SK-N-SH treated with all-trans-retinoic acid at 6 μM for 48 hours (cell line): ENCODE data around the gene OR51E2.

ENCODE experiments used
- ATAC-seq: fragments of 200-7000 bp; cut with Tn5 transposase; 3 replicates; pipeline ENCODE4 v1.9.1; 2020; ENCODE audit warnings: mild to moderate bottlenecking, moderate library complexity
- ARNTL ChIP-seq: fragments of 450-650 bp; formaldehyde crosslinking; IDR thresholded peaks from 2 replicates; pipeline ENCODE4 v1.5.0; 2020; ENCODE audit warnings: low read depth, mild to moderate bottlenecking, moderate library complexity, borderline replicate concordance
- BACH2 ChIP-seq: fragments of 250-450 bp; sonication (Bioruptor Pico); IDR thresholded peaks from 2 replicates; pipeline ENCODE4 v1.9.0; 2021; ENCODE audit warnings: mild to moderate bottlenecking, borderline replicate concordance
- CSDC2 ChIP-seq: fragments of 250-450 bp; sonication (Bioruptor Pico); IDR thresholded peaks from 2 replicates; pipeline ENCODE4 v1.5.0; 2020; ENCODE audit warnings: mild to moderate bottlenecking, moderate library complexity
- ESRRG ChIP-seq: fragments of 250-450 bp; sonication (Bioruptor Pico); IDR thresholded peaks from 2 replicates; pipeline ENCODE4 v1.6.1; 2021; ENCODE audit warnings: mild to moderate bottlenecking
- OSR1 ChIP-seq: fragments of 250-450 bp; sonication (Bioruptor Pico); IDR thresholded peaks from 2 replicates; pipeline ENCODE4 v1.8.0; 2022; ENCODE audit warnings: moderate library complexity, mild to moderate bottlenecking, inconsistent platforms
- PPARA ChIP-seq: fragments of 250-450 bp; sonication (Bioruptor Pico); IDR thresholded peaks from 2 replicates; pipeline ENCODE4 v1.5.0; 2020; ENCODE audit warnings: mild to moderate bottlenecking, borderline replicate concordance
- RARB ChIP-seq: fragments of 250-450 bp; sonication (Bioruptor Pico); IDR thresholded peaks from 2 replicates; pipeline ENCODE4 v1.8.0; 2021; ENCODE audit warnings: mild to moderate bottlenecking, moderate library complexity
- SNAI2 ChIP-seq: fragments of 250-450 bp; sonication (Bioruptor Pico); IDR thresholded peaks from 2 replicates; pipeline ENCODE4 v1.5.0; 2020; ENCODE audit warnings: mild to moderate bottlenecking, moderate library complexity
- TCF4 ChIP-seq: fragments of 250-450 bp; sonication (Bioruptor Pico); IDR thresholded peaks from 2 replicates; pipeline ENCODE4 v1.8.0; 2021; ENCODE audit warnings: mild to moderate bottlenecking, moderate library complexity, borderline replicate concordance
- TOX ChIP-seq: fragments of 250-450 bp; sonication (Bioruptor Pico); IDR thresholded peaks from 2 replicates; pipeline ENCODE4 v1.8.0; 2021; ENCODE audit warnings: mild to moderate bottlenecking, moderate library complexity, borderline replicate concordance
- ZC3H10 ChIP-seq: fragments of 250-450 bp; sonication (Bioruptor Pico); IDR thresholded peaks from 2 replicates; pipeline ENCODE4 v1.5.1; 2021; ENCODE audit warnings: mild to moderate bottlenecking, moderate library complexity
- ZFP30 ChIP-seq: fragments of 450-650 bp; formaldehyde crosslinking; IDR thresholded peaks from 2 replicates; pipeline ENCODE4 v1.5.0; 2022; ENCODE audit warnings: mild to moderate bottlenecking, moderate library complexity
- ZNF565 ChIP-seq: fragments of 450-650 bp; formaldehyde crosslinking; conservative IDR thresholded peaks from 2 replicates; pipeline ENCODE4 v1.5.0; 2020; ENCODE audit warnings: low read depth, mild to moderate bottlenecking, moderate library complexity
- ZNF70 ChIP-seq: fragments of 450-650 bp; formaldehyde crosslinking; IDR thresholded peaks from 2 replicates; pipeline ENCODE4 v1.5.0; 2020; ENCODE audit warnings: mild to moderate bottlenecking, moderate library complexity
- ZNF8 ChIP-seq: fragments of 450-650 bp; formaldehyde crosslinking; IDR thresholded peaks from 2 replicates; pipeline ENCODE4 v1.5.0; 2020; ENCODE audit warnings: mild to moderate bottlenecking, moderate library complexity
- TF ChIP-seq, protein P1 (sequence below): fragments of 250-450 bp; sonication (Bioruptor Pico); IDR thresholded peaks from 2 replicates; pipeline ENCODE4 v1.5.1; 2020; ENCODE audit warnings: low read depth, mild to moderate bottlenecking, moderate library complexity
- TF ChIP-seq, protein P2 (sequence below): fragments of 250-450 bp; sonication (Bioruptor Pico); IDR thresholded peaks from 2 replicates; pipeline ENCODE4 v1.5.1; 2021; ENCODE audit warnings: mild to moderate bottlenecking, moderate library complexity
- TF ChIP-seq, protein P3 (sequence below): fragments of 250-450 bp; sonication (Bioruptor Pico); IDR thresholded peaks from 2 replicates; pipeline ENCODE4 v1.8.0; 2020; ENCODE audit warnings: mild to moderate bottlenecking, moderate library complexity, borderline replicate concordance
- TF ChIP-seq, protein P4 (sequence below): fragments of 250-450 bp; sonication (Bioruptor Pico); IDR thresholded peaks from 2 replicates; pipeline ENCODE4 v1.8.0; 2021; ENCODE audit warnings: low read depth, mild to moderate bottlenecking, moderate library complexity, borderline replicate concordance
- TF ChIP-seq, protein P5 (sequence below): fragments of 250-450 bp; sonication (Bioruptor Pico); IDR thresholded peaks from 2 replicates; pipeline ENCODE4 v1.5.0; 2020; ENCODE audit warnings: mild to moderate bottlenecking, moderate library complexity

OR51E2 gene

DNA sequence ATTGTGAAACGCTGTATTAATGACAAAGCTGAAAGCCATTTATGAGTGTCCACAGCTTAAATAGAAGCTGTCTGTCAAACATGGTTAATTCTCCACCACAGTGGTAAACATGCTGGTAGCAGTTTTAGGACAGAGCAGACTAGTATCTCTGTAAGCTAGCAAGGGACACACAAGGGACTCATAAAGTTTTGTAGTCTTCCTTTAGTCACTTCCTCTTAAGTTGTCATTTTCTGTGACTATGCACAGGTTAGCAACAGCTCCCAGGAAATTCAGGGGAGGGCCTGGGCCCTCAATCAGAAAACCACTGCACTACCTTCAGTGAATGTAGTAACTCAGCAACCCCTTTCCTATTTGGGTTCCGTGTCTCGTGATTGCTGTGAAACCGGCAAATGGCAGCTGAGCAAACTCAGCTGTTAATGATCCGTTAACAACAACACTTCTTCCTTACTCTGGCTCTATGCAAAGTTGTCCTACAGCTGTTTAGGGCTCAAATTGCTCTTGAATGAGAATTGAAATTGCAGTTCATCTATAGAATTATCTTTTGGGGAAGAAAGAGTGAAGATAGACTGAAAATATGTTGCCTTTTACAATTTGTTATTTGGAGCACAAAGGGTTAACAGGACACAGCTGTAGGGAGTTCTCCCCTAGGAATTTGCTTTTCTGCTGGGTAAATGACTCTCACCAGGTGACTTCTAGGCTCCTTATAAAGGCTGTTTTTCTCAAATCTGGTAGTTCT lies 6.6 kb upstream of the OR51E2 start, which contains the start of gene MMP26:
TSS of gene MMP26 (plus strand) at position 731 of the 736 bp plus-strand sequence.
- ATAC-seq = no peak
- TF ChIP-seq RARB (CRISPR knock-in tag) (no peak), ARNTL (no peak), ZC3H10 (no peak), BACH2 (no peak), PPARA (no peak), ZNF70 (CRISPR knock-in tag) (no peak), ZNF8 (CRISPR knock-in tag) (no peak), CSDC2 (no peak), SNAI2 (CRISPR knock-in tag) (no peak), ZFP30 (CRISPR knock-in tag) (no peak), TOX (CRISPR knock-in tag) (no peak), ESRRG (CRISPR knock-in tag) (no peak)
- TF ChIP-seq, protein P1, sequence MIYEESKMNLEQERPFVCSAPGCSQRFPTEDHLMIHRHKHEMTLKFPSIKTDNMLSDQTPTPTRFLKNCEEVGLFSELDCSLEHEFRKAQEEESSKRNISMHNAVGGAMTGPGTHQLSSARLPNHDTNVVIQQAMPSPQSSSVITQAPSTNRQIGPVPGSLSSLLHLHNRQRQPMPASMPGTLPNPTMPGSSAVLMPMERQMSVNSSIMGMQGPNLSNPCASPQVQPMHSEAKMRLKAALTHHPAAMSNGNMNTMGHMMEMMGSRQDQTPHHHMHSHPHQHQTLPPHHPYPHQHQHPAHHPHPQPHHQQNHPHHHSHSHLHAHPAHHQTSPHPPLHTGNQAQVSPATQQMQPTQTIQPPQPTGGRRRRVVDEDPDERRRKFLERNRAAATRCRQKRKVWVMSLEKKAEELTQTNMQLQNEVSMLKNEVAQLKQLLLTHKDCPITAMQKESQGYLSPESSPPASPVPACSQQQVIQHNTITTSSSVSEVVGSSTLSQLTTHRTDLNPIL (CRISPR knock-in tag) = no peak
- TF ChIP-seq, protein P2, sequence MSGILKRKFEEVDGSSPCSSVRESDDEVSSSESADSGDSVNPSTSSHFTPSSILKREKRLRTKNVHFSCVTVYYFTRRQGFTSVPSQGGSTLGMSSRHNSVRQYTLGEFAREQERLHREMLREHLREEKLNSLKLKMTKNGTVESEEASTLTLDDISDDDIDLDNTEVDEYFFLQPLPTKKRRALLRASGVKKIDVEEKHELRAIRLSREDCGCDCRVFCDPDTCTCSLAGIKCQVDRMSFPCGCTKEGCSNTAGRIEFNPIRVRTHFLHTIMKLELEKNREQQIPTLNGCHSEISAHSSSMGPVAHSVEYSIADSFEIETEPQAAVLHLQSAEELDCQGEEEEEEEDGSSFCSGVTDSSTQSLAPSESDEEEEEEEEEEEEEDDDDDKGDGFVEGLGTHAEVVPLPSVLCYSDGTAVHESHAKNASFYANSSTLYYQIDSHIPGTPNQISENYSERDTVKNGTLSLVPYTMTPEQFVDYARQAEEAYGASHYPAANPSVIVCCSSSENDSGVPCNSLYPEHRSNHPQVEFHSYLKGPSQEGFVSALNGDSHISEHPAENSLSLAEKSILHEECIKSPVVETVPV (CRISPR knock-in tag) = no peak

DNA sequence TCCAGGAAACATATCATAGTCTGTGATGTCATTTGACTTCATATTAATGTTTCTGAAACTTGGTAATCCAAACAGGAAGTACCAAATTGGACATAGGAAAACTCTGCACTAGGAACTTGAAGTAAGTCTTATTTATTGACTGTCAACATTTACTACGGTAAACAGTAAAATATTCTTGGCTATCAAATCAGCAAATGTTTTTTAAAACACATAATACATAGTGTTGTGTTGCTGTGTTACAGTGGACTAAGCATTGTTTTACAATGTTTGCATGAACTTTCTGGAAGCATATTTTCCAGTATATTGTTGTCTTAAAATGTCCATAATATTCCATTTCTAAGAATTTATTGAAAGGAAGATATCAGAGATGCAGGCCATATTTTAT lies 2.8 kb upstream of the OR51E2 start:
- TF ChIP-seq, protein P3, sequence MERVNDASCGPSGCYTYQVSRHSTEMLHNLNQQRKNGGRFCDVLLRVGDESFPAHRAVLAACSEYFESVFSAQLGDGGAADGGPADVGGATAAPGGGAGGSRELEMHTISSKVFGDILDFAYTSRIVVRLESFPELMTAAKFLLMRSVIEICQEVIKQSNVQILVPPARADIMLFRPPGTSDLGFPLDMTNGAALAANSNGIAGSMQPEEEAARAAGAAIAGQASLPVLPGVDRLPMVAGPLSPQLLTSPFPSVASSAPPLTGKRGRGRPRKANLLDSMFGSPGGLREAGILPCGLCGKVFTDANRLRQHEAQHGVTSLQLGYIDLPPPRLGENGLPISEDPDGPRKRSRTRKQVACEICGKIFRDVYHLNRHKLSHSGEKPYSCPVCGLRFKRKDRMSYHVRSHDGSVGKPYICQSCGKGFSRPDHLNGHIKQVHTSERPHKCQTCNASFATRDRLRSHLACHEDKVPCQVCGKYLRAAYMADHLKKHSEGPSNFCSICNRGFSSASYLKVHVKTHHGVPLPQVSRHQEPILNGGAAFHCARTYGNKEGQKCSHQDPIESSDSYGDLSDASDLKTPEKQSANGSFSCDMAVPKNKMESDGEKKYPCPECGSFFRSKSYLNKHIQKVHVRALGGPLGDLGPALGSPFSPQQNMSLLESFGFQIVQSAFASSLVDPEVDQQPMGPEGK = no peak
- TF ChIP-seq SNAI2 (CRISPR knock-in tag) (no peak), RARB (CRISPR knock-in tag) (no peak), ZNF70 (CRISPR knock-in tag) (no peak), OSR1 (no peak)
- TF ChIP-seq, protein P2 (CRISPR knock-in tag) = no peak
- ATAC-seq = no peak

DNA sequence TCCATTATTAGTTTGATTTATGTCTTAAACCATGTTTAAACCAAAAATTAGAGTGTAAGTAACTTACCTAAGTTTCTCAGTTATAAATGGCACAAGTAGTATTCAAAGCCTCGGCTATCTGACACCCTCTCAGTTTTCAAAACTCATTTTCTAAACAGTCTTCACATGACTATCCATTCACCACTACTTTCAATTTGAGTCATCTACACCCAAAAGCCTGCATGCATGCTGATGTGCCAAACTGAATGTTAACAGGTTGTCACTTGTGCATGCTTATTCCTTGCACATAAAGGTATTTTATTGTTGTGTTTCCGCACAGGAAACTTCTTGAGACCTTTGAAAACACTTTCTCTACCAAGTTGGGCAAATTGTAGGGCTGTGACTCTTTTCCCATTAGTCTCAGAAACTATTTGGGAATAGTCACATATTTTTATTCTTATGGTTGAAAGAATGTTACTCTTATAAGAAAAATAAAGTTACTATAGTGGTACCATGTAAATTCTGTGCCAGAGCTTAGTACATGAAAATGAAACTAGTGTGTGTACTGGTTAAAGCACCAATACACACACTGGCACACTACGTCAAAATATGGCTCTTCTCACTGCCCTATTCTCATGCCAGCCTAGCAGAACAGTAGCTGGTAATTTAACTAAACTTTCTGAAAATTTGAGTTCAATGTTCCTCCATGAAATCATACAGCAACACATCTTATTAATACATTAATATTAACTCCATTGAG lies 2.2 kb upstream of the OR51E2 start:
- ATAC-seq = no peak
- TF ChIP-seq, protein P4, sequence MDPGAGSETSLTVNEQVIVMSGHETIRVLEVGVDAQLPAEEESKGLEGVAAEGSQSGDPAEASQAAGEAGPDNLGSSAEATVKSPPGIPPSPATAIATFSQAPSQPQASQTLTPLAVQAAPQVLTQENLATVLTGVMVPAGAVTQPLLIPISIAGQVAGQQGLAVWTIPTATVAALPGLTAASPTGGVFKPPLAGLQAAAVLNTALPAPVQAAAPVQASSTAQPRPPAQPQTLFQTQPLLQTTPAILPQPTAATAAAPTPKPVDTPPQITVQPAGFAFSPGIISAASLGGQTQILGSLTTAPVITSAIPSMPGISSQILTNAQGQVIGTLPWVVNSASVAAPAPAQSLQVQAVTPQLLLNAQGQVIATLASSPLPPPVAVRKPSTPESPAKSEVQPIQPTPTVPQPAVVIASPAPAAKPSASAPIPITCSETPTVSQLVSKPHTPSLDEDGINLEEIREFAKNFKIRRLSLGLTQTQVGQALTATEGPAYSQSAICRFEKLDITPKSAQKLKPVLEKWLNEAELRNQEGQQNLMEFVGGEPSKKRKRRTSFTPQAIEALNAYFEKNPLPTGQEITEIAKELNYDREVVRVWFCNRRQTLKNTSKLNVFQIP = no peak
- TF ChIP-seq, protein P5, sequence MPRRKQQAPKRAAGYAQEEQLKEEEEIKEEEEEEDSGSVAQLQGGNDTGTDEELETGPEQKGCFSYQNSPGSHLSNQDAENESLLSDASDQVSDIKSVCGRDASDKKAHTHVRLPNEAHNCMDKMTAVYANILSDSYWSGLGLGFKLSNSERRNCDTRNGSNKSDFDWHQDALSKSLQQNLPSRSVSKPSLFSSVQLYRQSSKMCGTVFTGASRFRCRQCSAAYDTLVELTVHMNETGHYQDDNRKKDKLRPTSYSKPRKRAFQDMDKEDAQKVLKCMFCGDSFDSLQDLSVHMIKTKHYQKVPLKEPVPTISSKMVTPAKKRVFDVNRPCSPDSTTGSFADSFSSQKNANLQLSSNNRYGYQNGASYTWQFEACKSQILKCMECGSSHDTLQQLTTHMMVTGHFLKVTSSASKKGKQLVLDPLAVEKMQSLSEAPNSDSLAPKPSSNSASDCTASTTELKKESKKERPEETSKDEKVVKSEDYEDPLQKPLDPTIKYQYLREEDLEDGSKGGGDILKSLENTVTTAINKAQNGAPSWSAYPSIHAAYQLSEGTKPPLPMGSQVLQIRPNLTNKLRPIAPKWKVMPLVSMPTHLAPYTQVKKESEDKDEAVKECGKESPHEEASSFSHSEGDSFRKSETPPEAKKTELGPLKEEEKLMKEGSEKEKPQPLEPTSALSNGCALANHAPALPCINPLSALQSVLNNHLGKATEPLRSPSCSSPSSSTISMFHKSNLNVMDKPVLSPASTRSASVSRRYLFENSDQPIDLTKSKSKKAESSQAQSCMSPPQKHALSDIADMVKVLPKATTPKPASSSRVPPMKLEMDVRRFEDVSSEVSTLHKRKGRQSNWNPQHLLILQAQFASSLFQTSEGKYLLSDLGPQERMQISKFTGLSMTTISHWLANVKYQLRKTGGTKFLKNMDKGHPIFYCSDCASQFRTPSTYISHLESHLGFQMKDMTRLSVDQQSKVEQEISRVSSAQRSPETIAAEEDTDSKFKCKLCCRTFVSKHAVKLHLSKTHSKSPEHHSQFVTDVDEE (CRISPR knock-in tag) = no peak
- TF ChIP-seq ZC3H10 (no peak), SNAI2 (CRISPR knock-in tag) (no peak), RARB (CRISPR knock-in tag) (no peak), ARNTL (no peak), ZFP30 (CRISPR knock-in tag) (no peak), OSR1 (no peak), TCF4 (CRISPR knock-in tag) (no peak), ZNF565 (CRISPR knock-in tag) (no peak)
- TF ChIP-seq, protein P3 = no peak
- TF ChIP-seq, protein P2 (CRISPR knock-in tag) = no peak
